PC-9 (cell line): ENCODE results near the gene BRD9.

Experiments
- EZH2 ChIP-seq: fragments of 200-600 bp; sonication (generic); IDR thresholded peaks from 2 replicates; pipeline ENCODE4 v1.8.0; 2017; ENCODE audit warnings: antibody characterized with exemption, low read depth
- TF ChIP-seq, protein P1 (sequence below): fragments of 200-600 bp; sonication (generic); conservative IDR thresholded peaks from 2 replicates; pipeline ENCODE4 v1.6.1; 2017; ENCODE audit warnings: mixed run types, antibody characterized with exemption, mild to moderate bottlenecking, moderate library complexity

DNA sequence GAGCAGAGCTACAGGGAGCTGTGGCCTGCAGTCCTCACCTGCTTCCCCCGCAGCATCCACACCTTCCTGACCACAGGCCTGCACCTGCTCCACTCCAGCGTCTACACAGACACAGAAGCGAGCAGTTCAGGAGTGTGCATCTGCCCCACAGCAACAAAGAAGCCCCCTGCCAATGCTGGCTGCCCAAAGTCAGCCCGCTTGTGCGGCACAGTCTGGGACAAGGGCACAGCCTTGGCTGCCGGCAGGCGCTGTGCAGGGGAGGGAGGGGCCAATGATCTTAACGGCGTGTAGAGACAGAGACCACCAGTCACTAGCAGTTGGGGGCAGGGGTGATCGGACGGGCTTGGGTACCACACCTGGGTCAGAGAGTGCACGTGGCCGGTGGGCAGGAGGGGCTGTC, 6.6 kb downstream of the BRD9 start:
- TF ChIP-seq, protein P1, sequence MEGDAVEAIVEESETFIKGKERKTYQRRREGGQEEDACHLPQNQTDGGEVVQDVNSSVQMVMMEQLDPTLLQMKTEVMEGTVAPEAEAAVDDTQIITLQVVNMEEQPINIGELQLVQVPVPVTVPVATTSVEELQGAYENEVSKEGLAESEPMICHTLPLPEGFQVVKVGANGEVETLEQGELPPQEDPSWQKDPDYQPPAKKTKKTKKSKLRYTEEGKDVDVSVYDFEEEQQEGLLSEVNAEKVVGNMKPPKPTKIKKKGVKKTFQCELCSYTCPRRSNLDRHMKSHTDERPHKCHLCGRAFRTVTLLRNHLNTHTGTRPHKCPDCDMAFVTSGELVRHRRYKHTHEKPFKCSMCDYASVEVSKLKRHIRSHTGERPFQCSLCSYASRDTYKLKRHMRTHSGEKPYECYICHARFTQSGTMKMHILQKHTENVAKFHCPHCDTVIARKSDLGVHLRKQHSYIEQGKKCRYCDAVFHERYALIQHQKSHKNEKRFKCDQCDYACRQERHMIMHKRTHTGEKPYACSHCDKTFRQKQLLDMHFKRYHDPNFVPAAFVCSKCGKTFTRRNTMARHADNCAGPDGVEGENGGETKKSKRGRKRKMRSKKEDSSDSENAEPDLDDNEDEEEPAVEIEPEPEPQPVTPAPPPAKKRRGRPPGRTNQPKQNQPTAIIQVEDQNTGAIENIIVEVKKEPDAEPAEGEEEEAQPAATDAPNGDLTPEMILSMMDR: no peak
- no peak for TF ChIP-seq EZH2
